Measurements from ENCODE around the gene FAM25A.
A peak's percentile ranks its signal among the peaks of the same experiment; 100 is the strongest.
"Not testable (repeated sequence)": the region's sequence is repeated elsewhere in the genome, so short reads cannot be mapped to it uniquely, and the experiment has no call there.

The FAM25A gene

GRCh38 chr10:87020056-87020455, at the start of gene FAM25A:
TSS of gene FAM25A (plus strand) at chr10:87020294. CDS start at chr10:87020325, 31 bp downstream.
- DNase-seq (ENCODE audit: extremely low spot score, insufficient read length, low read depth); FAIRE-seq: not testable (repeated sequence)

GRCh38 chr10:86970982-86971231, 49.2 kb upstream of the FAM25A start:
- DNase-seq (ENCODE audit: extremely low spot score, insufficient read length, low read depth) = no peak
- no peak for FAIRE-seq

- peak; percentile 72 for DNase-seq (ENCODE audit: extremely low spot score, insufficient read length, low read depth)
- FAIRE-seq = peak; percentile 91
These were observed 48.7 kb upstream of the FAM25A start for GRCh38 chr10:86971232-86971991.

DNA sequence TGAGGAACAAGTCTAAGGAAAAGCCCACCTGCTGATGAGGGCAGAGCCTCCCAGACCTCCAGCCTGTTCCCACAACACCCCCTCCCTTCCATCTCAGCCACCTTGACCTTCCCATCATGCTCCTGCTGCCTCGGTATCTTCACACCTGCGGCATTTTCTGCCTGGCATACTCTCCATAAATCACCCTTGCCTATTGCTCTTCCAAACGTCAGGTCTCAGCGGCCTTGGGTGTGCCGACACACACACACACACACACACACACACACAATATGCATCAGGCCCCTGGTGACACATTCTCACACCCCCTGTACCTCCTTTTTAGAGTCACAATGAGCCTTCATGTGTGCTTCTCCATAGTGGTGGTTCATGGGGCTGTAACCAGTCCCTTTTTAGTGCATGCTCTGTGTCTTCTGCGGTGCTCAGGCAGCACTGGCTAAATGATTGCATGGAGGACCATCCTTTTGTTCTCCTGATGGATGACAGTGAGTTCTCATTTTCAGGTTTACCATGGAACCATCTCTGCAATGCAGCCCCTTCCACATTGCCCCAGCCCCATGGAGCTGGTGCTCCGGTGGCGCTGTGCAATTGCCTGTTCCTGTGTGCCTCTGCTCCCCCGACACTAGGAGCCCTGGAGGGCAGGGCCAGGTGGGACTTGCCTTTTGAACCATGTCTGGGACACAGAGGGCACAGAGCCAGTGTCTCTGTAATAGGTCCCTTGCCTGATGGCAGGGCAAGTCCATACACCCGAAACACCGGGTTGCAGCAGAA, 47.3 kb upstream of the FAM25A start:
- no peak for FAIRE-seq

GRCh38 chr10:86974484-86974883, 45.6 kb upstream of the FAM25A start:
- DNase-seq (ENCODE audit: extremely low spot score, insufficient read length, low read depth) (no peak), FAIRE-seq (no peak)

More for the DNA sequence above, 47.3 kb upstream of the FAM25A start:
- no peak for DNase-seq (ENCODE audit: extremely low spot score, insufficient read length, low read depth)

DNA sequence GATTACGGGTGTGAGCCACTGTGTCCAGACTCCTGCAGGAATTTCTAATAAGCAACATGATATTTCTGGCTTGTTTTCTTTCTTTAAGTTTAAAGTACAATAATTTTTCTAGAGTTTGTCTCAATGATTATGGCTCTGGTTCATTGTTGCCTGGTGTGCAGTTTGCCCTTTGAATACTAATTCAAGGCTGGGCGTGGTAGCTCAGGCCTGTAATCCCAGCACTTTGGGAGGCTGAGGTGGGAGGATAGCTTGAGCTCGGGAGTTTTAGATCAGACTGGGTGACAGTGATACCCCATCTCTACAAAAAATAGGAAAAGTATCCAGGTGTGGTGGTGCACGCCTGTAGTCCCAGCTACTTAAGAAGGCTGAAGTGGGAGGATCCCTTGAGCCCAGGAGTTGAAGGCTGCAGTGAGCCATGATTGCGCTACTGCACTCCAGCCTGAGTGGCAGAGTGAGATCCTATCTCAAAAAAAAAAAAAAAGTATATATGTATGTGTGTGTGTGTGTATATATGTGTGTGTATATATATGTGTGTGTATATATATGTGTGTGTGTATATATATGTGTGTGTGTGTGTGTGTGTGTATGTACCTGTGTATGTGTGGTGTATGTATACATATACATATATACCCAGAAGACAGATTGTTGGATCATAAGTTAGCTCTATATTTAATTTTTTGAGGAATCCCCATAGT, 43.6 kb upstream of the FAM25A start:
- DNase-seq (ENCODE audit: extremely low spot score, insufficient read length, low read depth) (no peak), FAIRE-seq (no peak)

DNA sequence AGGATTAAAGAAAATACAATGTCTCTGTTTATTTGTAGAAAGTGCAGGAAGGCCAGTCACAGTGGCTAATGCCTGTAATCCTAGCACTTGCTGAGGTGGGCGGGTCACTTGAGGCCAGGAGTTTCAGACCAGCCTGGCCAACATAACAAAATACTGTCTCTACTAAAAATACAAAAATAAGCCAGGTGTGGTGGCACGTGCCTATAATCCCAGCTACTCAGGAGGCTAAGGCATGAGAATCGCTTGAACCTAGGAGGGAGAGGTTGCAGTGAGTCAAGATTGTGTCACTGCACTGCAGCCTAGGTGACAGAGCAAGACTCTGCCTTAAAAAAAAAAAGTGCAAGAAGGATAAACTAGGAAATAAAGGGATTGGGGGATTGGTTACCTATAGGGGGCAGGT, 41.6 kb upstream of the FAM25A start:
- DNase-seq (ENCODE audit: extremely low spot score, insufficient read length, low read depth); FAIRE-seq: not testable (repeated sequence)

DNA sequence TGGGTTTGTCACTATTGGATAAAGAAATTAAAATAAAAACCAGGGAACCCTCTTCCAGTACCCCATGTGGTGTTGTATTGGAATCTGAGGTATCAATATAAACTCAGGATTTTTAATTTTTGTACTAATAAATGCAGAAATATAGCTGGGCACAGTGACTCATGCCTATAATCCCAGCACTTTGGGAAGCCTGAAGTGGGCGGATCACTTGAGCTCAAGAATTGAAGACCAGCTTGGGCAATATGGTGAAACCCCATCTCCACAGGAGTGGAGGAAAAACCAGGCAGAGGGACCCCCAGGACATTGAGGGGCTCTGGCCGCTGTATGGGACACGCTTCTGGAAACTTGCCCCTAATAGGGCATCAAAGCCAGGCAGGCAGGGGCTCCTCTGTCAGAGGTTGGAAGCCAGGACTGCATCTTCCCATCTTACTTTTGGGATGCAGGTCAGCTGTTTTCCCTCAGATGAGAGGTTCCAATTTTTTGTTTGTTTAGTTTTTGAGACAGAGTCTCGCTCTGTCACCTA, 40.7 kb upstream of the FAM25A start:
- FAIRE-seq (no peak), DNase-seq (ENCODE audit: extremely low spot score, insufficient read length, low read depth) (no peak)

GRCh38 chr10:86979977-86980448, 40.1 kb upstream of the FAM25A start:
- FAIRE-seq (no peak), DNase-seq (ENCODE audit: extremely low spot score, insufficient read length, low read depth) (no peak)

DNA sequence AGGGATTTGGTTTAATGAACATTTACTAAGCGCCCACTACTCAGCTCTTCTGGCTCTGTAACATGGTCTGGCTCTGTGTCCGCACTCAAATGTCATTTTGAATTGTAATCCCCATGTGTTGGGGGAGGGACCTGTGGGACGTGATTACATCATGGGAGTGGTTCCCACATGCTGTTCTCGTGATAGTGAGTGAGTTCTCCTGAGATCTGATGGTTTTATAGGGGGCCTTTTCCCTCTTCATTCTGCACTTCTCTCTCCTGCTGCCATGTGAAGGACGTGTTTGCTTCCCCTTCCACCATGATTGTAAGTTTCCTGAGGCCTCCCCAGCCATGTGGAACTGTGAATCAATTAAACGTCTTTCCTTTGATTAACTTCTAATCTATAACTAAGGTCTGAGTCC, 39.1 kb upstream of the FAM25A start:
- DNase-seq (ENCODE audit: extremely low spot score, insufficient read length, low read depth); FAIRE-seq: not testable (repeated sequence)

DNA sequence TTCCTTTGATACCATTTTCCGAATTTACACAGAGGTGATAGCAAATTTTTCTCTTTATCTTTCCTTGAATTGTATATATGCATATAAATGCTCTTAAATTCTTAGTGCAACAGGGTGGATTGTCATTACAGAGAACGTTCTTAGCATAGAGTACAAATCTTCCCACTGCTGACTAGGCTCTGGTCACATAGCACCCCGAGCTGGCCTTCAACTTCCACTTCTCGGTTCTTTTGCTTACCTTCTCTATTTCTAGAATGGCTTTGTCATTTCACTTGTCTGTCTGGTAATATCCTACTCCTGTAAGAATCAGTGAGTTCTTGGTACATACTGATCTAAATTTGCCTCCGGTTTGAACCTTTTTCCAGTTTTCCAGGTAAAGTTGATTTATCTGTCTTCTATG, 38.4 kb upstream of the FAM25A start:
- no peak for DNase-seq (ENCODE audit: extremely low spot score, insufficient read length, low read depth)
- no peak for FAIRE-seq

GRCh38 chr10:86984498-86984897, 35.6 kb upstream of the FAM25A start:
- DNase-seq (ENCODE audit: extremely low spot score, insufficient read length, low read depth); FAIRE-seq: not testable (repeated sequence)

GRCh38 chr10:86988520-86988919, 31.6 kb upstream of the FAM25A start:
- FAIRE-seq (no peak), DNase-seq (ENCODE audit: extremely low spot score, insufficient read length, low read depth) (no peak)

DNA sequence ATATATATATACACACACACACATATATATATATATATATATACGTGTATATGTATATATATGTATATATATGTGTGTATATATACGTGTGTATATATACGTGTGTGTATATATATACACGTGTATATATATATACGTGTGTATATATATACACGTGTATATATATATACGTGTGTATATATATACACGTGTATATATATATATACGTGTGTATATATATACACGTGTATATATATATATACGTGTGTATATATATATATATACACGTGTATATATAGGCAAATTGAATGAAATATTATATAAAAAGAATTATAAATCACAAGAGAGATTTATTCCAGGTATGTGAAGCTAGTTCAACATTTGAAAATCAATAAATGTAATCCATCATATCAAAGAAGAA, 28.7 kb upstream of the FAM25A start:
- not testable (repeated sequence) for FAIRE-seq; DNase-seq (ENCODE audit: extremely low spot score, insufficient read length, low read depth)

DNA sequence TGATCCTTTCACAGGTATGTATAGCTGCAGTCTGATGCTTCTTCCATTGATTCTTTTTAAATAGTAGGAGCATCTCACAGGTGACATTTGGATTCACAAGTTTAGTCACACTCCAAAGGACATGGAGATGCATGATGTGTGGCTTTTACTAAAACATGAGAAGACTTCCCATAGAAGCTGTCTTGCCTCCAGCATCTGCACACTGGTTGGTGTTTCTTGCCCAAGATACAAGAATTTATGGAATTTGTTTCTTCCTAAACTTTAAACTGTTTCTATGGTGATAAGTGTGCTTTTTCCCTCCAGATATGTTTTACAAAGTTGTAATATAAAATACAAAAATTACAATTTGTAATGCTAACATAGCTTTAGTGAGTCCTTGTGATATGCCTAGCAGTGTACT, 27.6 kb upstream of the FAM25A start:
- no peak for FAIRE-seq

DNA sequence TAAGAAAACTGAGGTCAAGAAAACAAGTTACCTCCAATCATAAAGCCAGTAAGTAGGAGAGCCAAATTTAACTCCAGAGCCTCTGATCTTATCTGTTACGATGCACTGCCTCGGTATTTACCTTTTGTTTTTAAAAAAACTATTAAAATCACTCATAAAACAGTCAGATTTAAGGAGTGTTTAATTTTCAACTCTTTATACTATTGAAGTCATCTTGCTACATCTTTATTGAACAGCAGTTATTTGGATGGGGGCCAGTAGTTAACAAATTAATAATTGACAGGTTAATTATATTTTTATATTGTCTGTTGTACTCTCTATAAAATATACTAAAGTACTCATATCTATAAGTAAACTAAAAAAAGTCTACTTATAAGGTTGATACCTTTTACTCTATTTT, 27.2 kb upstream of the FAM25A start:
- FAIRE-seq (no peak), DNase-seq (ENCODE audit: extremely low spot score, insufficient read length, low read depth) (no peak)

More for the DNA sequence above, 27.6 kb upstream of the FAM25A start:
- DNase-seq (ENCODE audit: extremely low spot score, insufficient read length, low read depth) = no peak

DNA sequence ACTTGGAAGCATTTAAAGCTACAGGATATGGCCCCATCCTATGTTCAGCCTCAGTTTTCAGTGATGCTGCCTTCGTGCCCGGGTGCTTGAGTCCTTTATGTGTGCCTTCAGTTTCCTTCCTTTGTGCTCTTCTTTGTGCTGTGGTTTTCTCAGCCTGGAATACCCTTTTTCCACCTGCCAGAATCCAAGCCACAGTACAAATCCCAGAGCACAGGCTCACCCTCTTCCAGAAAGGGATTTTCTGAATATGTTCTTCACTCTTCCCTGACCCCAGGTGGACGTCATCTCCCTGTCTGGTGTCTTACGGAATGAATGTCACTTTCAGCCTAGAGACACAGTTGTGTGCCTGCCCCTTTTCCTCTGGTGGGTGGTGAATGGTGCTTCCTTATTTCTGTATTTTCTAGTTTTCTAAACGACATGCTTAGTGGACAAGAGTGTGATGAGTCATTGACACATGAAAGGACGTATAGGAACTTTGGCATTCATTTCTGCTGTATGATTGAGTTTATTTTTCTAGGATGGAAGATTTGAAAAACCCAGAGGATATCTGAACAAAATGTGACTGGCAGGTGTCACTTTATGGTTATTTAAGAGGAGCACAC, 20.2 kb upstream of the FAM25A start:
- DNase-seq (ENCODE audit: extremely low spot score, insufficient read length, low read depth); FAIRE-seq: not testable (repeated sequence)

DNA sequence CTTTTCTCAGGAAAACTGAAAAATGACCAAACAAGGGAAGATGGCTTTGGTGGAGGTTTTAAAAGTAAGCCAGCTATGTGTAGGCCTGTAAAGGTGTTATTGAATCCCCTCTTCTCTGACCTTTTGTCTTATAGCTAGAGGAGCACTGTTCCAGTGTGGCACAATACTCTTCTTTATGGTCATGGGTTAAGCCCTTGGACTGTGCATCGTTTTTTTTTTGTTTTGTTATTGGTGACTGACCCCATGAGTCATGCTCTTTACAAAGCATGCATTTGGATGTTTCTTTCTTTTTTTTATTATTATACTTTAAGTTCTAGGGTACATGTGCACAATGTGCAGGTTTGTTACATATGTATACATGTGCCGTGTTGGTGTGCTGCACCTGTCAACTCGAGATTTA, 19.6 kb upstream of the FAM25A start:
- FAIRE-seq (no peak), DNase-seq (ENCODE audit: extremely low spot score, insufficient read length, low read depth) (no peak)

DNA sequence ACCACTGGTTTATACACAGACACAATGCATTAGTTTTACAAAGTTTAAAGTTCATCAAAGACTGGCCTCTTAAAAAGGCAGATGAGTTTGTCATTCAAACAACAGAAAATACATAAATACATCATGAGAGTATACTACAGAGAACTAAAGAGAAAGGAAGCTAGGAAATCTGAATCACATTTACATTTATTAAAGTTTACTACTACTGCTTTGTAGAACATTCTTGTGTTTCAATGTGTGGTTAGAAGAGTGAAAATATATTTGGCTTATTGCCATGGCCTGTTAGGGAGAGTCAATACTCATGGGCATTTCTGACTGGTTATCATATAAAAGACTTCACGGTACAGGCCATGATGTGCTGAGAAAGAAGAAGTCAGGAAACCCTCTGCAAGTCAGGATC, 13.0 kb upstream of the FAM25A start:
- FAIRE-seq; DNase-seq (ENCODE audit: extremely low spot score, insufficient read length, low read depth): not testable (repeated sequence)

- FAIRE-seq; DNase-seq (ENCODE audit: extremely low spot score, insufficient read length, low read depth): not testable (repeated sequence)
These were observed 12.4 kb upstream of the FAM25A start for GRCh38 chr10:87007674-87008073.
